DOHH2 (cell line): ENCODE results near the gene SMIM38.

Experiments
- H3F3A ChIP-seq: fragments of 200-600 bp; sonication (generic), shearing (Covaris generic); 2 replicates; pipeline ENCODE4 v1.6.0; 2016; ENCODE audit warnings: antibody characterized with exemption, mild to moderate bottlenecking; ENCODE audit not compliant: control insufficient read depth, insufficient read depth
- H3K27ac ChIP-seq: fragments of 200-600 bp; sonication (generic); 2 replicates; pipeline ENCODE4 v1.5.1; 2014; ENCODE audit warnings: low read depth, mild to moderate bottlenecking, low read length, moderate library complexity
- H3K27me3 ChIP-seq: fragments of 200-600 bp; sonication (generic); 2 replicates; pipeline ENCODE4 v1.6.1; 2014; ENCODE audit warnings: mild to moderate bottlenecking, low read length, mixed read lengths; ENCODE audit not compliant: control insufficient read depth
- H3K36me3 ChIP-seq: fragments of 200-600 bp; sonication (generic); 2 replicates; pipeline ENCODE4 v1.6.1; 2014; ENCODE audit warnings: mild to moderate bottlenecking, low read length, moderate library complexity, mixed read lengths; ENCODE audit not compliant: control insufficient read depth
- H3K4me1 ChIP-seq: fragments of 200-600 bp; sonication (generic); 2 replicates; pipeline ENCODE4 v1.6.1; 2014; ENCODE audit warnings: mild to moderate bottlenecking, low read length, mixed read lengths; ENCODE audit not compliant: control insufficient read depth
- H3K4me2 ChIP-seq: fragments of 200-600 bp; sonication (generic); 2 replicates; pipeline ENCODE4 v1.6.0; 2014; ENCODE audit warnings: mild to moderate bottlenecking, low read length, moderate library complexity
- H3K4me3 ChIP-seq: fragments of 200-600 bp; sonication (generic); 2 replicates; pipeline ENCODE4 v1.5.1; 2014; ENCODE audit warnings: mild to moderate bottlenecking, low read length, mixed read lengths
- H3K79me2 ChIP-seq: fragments of 200-600 bp; sonication (generic); 2 replicates; pipeline ENCODE4 v1.6.1; 2014; ENCODE audit warnings: mild to moderate bottlenecking, low read length, mixed read lengths; ENCODE audit not compliant: control insufficient read depth
- H3K9me2 ChIP-seq: fragments of 200-600 bp; sonication (generic); replicated peaks from 2 replicates; pipeline ENCODE4 v1.6.1; 2014; ENCODE audit warnings: mild to moderate bottlenecking, low read length, mixed read lengths; ENCODE audit not compliant: control insufficient read depth
- H3K9me3 ChIP-seq: fragments of 200-600 bp; sonication (generic); 2 replicates; pipeline ENCODE4 v1.6.1; 2014; ENCODE audit warnings: antibody characterized with exemption, low read length, mixed read lengths; ENCODE audit not compliant: control insufficient read depth, insufficient read depth
- H4K20me1 ChIP-seq: fragments of 200-600 bp; sonication (generic); 2 replicates; pipeline ENCODE4 v1.6.0; 2014; ENCODE audit warnings: low read depth, mild to moderate bottlenecking, antibody characterized with exemption, low read length, moderate library complexity; ENCODE audit not compliant: control insufficient read depth, insufficient read depth
- EZH2phosphoT487 ChIP-seq: fragments of 200-600 bp; sonication (generic); IDR thresholded peaks from 2 replicates; pipeline ENCODE4 v1.6.1; 2017; ENCODE audit warnings: borderline replicate concordance, mild to moderate bottlenecking, antibody characterized with exemption, low read length, moderate library complexity, mixed read lengths
- TF ChIP-seq, protein P1 (sequence below): fragments of 200-600 bp; sonication (generic); IDR thresholded peaks from one replicate; pipeline ENCODE4 v1.5.1; 2014; ENCODE audit warnings: antibody characterized with exemption, mild to moderate bottlenecking, low read depth, low read length; ENCODE audit not compliant: poor library complexity, severe bottlenecking

Gene SMIM38

DNA sequence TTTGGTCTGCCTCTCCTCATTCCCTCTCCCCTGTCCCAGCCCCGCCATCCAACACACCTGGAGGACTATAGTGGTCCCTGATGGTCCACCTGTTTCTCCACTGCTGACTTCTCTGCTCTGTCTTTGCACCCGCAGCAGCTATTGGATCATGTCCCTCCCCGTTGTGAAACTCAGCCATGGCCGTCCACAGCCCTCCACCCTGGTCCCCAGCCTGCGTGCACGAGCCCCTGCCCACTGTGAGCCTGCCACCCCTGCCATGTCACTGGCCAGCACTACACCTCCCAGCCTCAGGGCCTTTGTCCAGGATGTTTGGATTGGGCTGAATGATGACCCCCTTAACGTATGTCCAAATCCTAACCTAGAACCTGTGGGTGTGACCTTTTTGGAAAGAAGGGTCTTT is 47.7 kb upstream of the SMIM38 start:
- Histone ChIP-seq H3K9me3 (no peaks in the 10 kb centered on the region), H3K4me2 (no peak overlapping the region), H4K20me1 (no peaks in the 10 kb centered on the region), H3K4me3 (no peak overlapping the region), H3K9me2 (no peaks in the 10 kb centered on the region), H3K27me3 (no peaks in the 10 kb centered on the region), H3F3A (no peaks in the 10 kb centered on the region), H3K27ac (no peak overlapping the region), H3K36me3 (no peaks in the 10 kb centered on the region), H3K79me2 (no peaks in the 10 kb centered on the region), H3K4me1 (no peaks in the 10 kb centered on the region)
- TF ChIP-seq EZH2phosphoT487 = no peak
- TF ChIP-seq, protein P1, sequence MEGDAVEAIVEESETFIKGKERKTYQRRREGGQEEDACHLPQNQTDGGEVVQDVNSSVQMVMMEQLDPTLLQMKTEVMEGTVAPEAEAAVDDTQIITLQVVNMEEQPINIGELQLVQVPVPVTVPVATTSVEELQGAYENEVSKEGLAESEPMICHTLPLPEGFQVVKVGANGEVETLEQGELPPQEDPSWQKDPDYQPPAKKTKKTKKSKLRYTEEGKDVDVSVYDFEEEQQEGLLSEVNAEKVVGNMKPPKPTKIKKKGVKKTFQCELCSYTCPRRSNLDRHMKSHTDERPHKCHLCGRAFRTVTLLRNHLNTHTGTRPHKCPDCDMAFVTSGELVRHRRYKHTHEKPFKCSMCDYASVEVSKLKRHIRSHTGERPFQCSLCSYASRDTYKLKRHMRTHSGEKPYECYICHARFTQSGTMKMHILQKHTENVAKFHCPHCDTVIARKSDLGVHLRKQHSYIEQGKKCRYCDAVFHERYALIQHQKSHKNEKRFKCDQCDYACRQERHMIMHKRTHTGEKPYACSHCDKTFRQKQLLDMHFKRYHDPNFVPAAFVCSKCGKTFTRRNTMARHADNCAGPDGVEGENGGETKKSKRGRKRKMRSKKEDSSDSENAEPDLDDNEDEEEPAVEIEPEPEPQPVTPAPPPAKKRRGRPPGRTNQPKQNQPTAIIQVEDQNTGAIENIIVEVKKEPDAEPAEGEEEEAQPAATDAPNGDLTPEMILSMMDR = no peak

DNA sequence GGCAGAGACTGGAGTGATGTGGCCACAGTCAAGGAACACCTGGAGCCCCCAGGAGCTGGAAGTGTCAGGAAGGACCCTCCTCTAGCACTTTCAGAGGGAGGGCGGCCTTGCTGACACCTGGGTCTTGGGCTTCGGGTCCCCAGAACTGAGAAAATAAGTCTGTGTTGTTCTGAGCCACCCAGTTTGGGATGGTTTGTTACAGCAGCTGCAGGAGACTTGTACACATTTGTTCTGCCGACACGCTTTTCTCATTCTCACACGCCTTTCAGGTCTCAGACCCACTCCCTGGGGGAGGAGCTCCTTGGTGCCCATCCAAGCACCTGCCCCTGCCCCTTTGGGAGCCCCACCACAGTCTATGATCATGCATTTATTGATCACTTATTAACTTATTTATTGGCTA is 47.2 kb upstream of the SMIM38 start:
- no peaks in the 10 kb centered on the region for H3K79me2 ChIP-seq
- no peaks in the 10 kb centered on the region for H3K4me1 ChIP-seq
- TF ChIP-seq EZH2phosphoT487 = no peak
- TF ChIP-seq, protein P1 = no peak
- H3K4me2 ChIP-seq = no peak overlapping the region
- no peaks in the 10 kb centered on the region for H3K27me3 ChIP-seq
- H4K20me1 ChIP-seq = no peaks in the 10 kb centered on the region
- H3K36me3 ChIP-seq = no peaks in the 10 kb centered on the region
- no peaks in the 10 kb centered on the region for H3K9me2 ChIP-seq
- H3F3A ChIP-seq = no peaks in the 10 kb centered on the region
- H3K9me3 ChIP-seq = no peaks in the 10 kb centered on the region
- no peak overlapping the region for H3K27ac ChIP-seq
- no peak overlapping the region for H3K4me3 ChIP-seq

DNA sequence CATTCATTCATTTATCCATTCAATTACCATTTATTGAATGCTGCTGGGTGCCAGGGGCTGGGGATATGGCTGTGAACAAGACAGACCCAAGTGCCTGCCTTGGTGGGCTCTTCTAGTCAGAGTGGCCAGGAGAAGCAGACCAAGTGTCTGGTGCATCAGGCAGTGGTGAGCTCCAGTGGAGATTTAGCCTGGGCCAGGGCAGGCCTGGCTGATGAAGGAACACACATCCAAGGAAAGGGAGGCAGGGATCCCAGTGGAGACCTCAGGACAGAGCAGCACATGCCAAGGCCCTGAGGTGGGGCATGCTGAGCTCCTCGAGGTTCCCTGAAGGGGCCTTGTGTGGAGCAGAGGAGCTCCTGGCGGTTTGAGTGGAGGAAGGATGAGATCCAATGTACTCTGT is 46.6 kb upstream of the SMIM38 start:
- no peaks in the 10 kb centered on the region for H3K27me3 ChIP-seq
- H3K27ac ChIP-seq = no peak overlapping the region
- H3K36me3 ChIP-seq = no peaks in the 10 kb centered on the region
- no peaks in the 10 kb centered on the region for H3K4me1 ChIP-seq
- H3K79me2 ChIP-seq = no peaks in the 10 kb centered on the region
- H3K4me3 ChIP-seq = no peak overlapping the region
- H3K9me2 ChIP-seq = no peaks in the 10 kb centered on the region
- no peaks in the 10 kb centered on the region for H3F3A ChIP-seq
- H3K4me2 ChIP-seq = no peak overlapping the region
- no peaks in the 10 kb centered on the region for H4K20me1 ChIP-seq
- H3K9me3 ChIP-seq = no peaks in the 10 kb centered on the region
- TF ChIP-seq EZH2phosphoT487 = no peak
- TF ChIP-seq, protein P1 = no peak

DNA sequence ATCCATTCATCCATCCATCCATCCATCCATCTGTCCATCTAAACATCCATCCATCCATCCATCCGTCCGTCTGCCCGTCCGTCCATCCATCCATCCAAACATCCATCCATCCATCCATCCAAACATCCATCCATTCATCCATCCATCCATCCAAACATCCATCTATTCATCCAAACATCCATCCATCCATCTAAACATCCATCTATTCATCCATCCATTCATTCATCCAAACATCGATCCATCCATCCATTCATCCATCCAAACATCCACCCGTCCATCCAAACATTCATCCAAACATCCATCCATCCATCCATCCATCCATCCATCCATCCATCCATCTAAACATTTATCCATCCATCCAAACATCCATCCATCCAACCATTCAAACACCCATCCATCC is 45.3 kb upstream of the SMIM38 start:
- Histone ChIP-seq H3K4me3 (no peak overlapping the region), H3K27ac (no peak overlapping the region), H3K9me2 (no peaks in the 10 kb centered on the region), H3F3A (no peaks in the 10 kb centered on the region), H3K4me2 (no peak overlapping the region), H3K79me2 (no peaks in the 10 kb centered on the region), H3K4me1 (no peaks in the 10 kb centered on the region), H3K36me3 (no peaks in the 10 kb centered on the region), H3K27me3 (no peaks in the 10 kb centered on the region), H3K9me3 (no peaks in the 10 kb centered on the region), H4K20me1 (no peaks in the 10 kb centered on the region)
- no peak for TF ChIP-seq EZH2phosphoT487
- TF ChIP-seq, protein P1 = no peak
